Uterus (tissue), 2 donors: ENCODE measurements around the gene WDR11.

Source experiments
- CTCF ChIP-seq, 4 experiments: fragments of 200-600 bp in 2 of 4; fragments of 450-650 bp in 2 of 4; sonication (generic) in 2 of 4; IDR thresholded peaks; one replicate each; pipeline ENCODE4 v1.5.1; 2016 to 2019; ENCODE audit warnings: antibody characterized with exemption in 4 of 4, mild to moderate bottlenecking in 2 of 4, moderate library complexity in 1 of 4
- POLR2A ChIP-seq, 2 donors: fragments of 450-650 bp; IDR thresholded peaks; one replicate each; pipeline ENCODE4 v1.6.1; 2016; ENCODE audit warnings: antibody characterized with exemption in 2 of 2, mild to moderate bottlenecking in 1 of 2, moderate library complexity in 1 of 2

GRCh38 chr10:120946497-120946896 is 95.3 kb downstream of the WDR11 start:
- TF ChIP-seq POLR2A (IDR thresholded peaks at IDR 0.05) (no peak), CTCF (IDR thresholded peaks at IDR 0.05) (no peak)
